ENCODE data around the gene DOHH.

The DOHH gene

DNA sequence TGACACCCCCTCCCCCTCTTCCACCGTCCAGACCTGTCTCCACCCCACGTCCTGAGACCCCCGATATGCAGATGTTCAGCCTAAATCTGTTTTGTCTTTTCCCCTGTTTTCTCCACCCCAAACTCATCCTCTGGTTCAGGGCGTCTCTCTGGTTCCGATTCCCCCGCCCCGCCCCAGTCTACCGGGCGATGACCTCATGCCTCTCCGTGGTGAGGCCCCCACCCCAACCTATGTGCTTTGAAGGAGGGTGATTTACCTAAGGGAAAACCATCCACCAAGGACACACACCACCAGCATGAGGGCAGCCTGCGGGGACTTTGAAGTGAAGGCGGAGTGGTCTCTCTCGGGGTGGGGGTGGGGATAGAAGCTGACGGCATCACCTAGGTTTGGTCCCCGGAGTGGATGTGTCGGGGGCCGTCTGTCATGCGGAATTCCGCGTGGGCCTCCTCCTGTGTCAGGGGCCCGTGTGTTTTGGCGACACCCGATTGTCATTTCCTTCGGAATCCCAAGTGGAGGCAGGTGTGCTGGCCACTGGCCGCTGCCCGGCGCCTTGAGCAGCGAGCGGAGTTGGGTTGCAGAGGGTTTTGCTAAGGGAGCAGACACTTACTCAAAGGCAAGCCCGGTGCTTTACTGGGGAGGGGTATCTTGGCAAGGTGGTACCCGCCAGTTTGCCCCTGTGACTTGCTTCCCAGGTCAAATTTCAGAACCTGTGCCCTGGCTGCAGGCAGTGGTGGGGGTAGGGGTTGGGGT, 7.1 kb upstream of the DOHH start:
- H4K20me1 ChIP-seq (ENCODE audit: insufficient read depth), result no peaks in the 10 kb centered on the region
- H3K27me3 ChIP-seq (ENCODE audit: insufficient read depth, low read depth), result no peaks in the 10 kb centered on the region
- H3K4me3 ChIP-seq (IDR thresholded peaks at IDR 0.05; ENCODE audit: insufficient read depth, low read depth, low read length), result no peak overlapping the region
- H3K36me3 ChIP-seq (ENCODE audit: insufficient read depth), result no peaks in the 10 kb centered on the region
- H3K4me1 ChIP-seq (ENCODE audit: low read depth, poor library complexity, severe bottlenecking), result peaks cover 23% of the 10 kb centered on the region
- peaks cover 37% of the 10 kb centered on the region for H3K79me2 ChIP-seq (ENCODE audit: insufficient read depth, low read depth)
- TF ChIP-seq, protein P1, sequence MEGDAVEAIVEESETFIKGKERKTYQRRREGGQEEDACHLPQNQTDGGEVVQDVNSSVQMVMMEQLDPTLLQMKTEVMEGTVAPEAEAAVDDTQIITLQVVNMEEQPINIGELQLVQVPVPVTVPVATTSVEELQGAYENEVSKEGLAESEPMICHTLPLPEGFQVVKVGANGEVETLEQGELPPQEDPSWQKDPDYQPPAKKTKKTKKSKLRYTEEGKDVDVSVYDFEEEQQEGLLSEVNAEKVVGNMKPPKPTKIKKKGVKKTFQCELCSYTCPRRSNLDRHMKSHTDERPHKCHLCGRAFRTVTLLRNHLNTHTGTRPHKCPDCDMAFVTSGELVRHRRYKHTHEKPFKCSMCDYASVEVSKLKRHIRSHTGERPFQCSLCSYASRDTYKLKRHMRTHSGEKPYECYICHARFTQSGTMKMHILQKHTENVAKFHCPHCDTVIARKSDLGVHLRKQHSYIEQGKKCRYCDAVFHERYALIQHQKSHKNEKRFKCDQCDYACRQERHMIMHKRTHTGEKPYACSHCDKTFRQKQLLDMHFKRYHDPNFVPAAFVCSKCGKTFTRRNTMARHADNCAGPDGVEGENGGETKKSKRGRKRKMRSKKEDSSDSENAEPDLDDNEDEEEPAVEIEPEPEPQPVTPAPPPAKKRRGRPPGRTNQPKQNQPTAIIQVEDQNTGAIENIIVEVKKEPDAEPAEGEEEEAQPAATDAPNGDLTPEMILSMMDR (conservative IDR thresholded peaks at IDR 0.05; ENCODE audit: low read depth, low read length), result no peak
- H3K27ac ChIP-seq, result no peak overlapping the region
- no peak overlapping the region for H2AFZ ChIP-seq (ENCODE audit: low read depth)
- no peak overlapping the region; the same call in 1 of the 2 replicates for H3K9ac ChIP-seq
- H3K4me2 ChIP-seq, result peak overlapping the region; percentile 60

DNA sequence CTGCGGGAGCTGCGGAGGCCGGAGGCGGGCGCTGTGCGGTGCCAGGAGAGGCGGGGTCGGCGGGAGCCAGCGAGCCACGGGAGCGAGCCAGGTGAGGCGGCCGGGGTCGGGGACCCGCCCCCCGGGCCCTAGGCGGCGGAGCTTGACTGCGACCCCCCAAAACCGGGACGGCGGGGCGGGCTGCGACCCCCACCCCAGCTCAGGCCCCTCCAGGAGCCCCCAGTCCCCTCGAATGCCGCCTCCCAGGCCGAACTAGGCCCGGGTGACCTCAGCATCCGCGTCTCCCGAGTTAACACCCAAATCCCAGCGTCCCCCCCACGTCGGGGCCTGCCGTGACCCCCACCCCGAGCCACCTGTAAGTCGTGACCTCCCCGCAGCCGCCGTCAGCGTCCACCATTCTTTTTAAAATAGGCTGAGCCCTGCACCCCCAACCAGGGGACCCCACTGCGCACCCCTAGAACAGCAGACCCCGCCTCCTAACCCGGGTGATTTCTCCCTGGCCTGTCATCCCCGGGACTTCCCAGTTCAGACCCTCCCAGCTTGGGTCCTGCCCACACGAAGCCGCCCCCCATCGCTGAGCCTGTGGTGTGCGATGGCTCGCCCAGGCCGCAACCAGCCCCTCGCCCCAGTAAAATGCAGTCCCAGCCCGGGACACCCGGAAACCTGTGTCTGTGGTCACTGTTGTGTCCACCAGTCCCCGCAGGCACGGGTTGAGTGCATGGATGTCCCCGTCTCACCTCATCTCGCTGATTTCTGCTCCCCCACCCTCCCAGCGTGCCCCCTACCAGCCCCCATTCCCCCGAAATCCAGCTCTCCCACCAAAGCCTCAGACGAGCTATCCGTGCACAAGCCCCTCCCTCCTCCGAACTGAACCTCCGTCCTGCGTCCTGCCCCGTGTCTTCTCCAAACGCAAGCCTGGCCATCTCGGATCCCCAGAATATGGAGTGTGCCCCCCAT, 6.2 kb upstream of the DOHH start:
- no peaks in the 10 kb centered on the region for H3K27me3 ChIP-seq (ENCODE audit: insufficient read depth, low read depth)
- H3K79me2 ChIP-seq (ENCODE audit: insufficient read depth, low read depth), result peaks cover 37% of the 10 kb centered on the region
- H3K4me3 ChIP-seq (IDR thresholded peaks at IDR 0.05; ENCODE audit: insufficient read depth, low read depth, low read length), result no peak overlapping the region
- H3K27ac ChIP-seq, result peak overlapping the region; percentile 32; the same call in 1 of the 2 replicates
- H3K9ac ChIP-seq, result peak overlapping the region; percentile 71; the same call in 1 of the 2 replicates
- H3K4me2 ChIP-seq, result peak overlapping the region; percentile 60
- peak overlapping the region; percentile 34; the same call in 1 of the 2 replicates for H2AFZ ChIP-seq (ENCODE audit: low read depth)
- TF ChIP-seq, protein P1 (conservative IDR thresholded peaks at IDR 0.05; ENCODE audit: low read depth, low read length), result no peak
- H3K36me3 ChIP-seq (ENCODE audit: insufficient read depth), result no peaks in the 10 kb centered on the region
- H3K4me1 ChIP-seq (ENCODE audit: low read depth, poor library complexity, severe bottlenecking), result peaks cover 23% of the 10 kb centered on the region
- H4K20me1 ChIP-seq (ENCODE audit: insufficient read depth), result no peaks in the 10 kb centered on the region

DNA sequence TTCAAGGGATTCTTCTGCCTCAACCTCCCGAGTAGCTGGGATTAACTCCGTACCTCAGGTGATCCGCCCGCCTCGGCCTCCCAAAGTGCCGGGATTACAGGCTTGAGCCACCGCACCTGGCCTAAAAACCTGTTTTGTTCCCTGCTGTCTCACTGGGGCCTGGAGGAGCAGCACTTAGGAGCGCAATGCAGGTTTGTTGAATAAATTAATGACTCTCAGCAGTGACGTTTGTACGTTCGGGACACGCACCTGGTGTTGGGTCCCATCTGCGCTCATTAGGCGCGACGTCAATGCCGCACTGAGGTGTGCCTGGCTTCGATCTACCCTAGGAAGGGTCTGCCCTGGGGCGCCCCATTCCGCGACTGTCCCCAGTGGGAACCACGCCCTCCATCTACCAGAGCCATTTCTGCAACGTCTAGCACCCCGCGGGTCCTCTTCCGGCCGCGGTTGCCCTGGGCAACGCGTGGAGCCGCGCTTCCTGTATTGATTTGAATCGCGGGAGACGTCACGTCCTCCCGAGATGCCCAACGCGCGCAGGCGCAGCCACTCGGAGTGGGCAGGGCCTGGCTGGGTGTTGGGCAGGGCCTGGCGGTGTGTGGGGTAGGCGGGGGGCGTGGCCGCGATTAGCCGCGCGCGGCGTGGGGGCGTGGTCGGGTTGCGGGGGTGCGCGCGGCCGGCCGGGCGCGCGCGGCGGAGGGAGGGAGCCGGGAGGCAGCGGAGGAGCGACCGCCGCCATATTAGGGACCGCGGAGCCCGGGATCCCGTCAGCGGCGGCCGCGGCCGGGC, 5.3 kb upstream of the DOHH start, which contains the start of gene FZR1:
FZR1 (plus strand) TSS at position 714 of the 786 bp plus-strand sequence. CDS start 16,679 bp downstream, outside the sequence.
- Histone ChIP-seq H3K27ac (peak within 1 kb of the TSS; percentile 94), H3K79me2 (ENCODE audit: insufficient read depth, low read depth) (peaks cover 30% of the 10 kb centered on the region), H3K27me3 (ENCODE audit: insufficient read depth, low read depth) (no peaks in the 10 kb centered on the region), H3K4me1 (ENCODE audit: low read depth, poor library complexity, severe bottlenecking) (peaks cover 29% of the 10 kb centered on the region), H3K9ac (peak within 1 kb of the TSS; percentile 84), H3K4me3 (IDR thresholded peaks at IDR 0.05; ENCODE audit: insufficient read depth, low read depth, low read length) (no peak within 1 kb of the TSS), H3K4me2 (peak within 1 kb of the TSS; percentile 67), H2AFZ (ENCODE audit: low read depth) (peak within 1 kb of the TSS; percentile 83), H4K20me1 (ENCODE audit: insufficient read depth) (no peaks in the 10 kb centered on the region), H3K36me3 (ENCODE audit: insufficient read depth) (no peaks in the 10 kb centered on the region)
- TF ChIP-seq, protein P1 (conservative IDR thresholded peaks at IDR 0.05; ENCODE audit: low read depth, low read length), result no peak

DNA sequence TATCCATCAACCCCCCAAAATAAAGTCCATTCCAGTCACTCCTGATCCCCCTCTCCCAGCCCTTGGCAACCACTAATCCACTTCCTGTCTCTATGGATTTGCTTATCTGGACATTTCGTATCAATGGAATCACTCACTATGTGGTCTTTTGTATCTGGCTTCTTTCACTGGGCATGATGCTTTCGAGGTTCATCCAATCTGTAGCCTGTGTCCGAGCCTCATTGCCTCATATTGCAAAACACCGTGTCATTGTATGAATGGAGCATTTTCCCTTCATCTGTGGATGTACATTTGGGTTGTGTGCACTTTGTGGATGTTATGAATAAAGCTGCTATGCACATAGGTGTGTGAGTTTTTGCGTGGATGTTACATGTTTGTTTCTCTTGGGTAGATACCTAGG, 4.3 kb upstream of the DOHH start:
- no peaks in the 10 kb centered on the region for H3K36me3 ChIP-seq (ENCODE audit: insufficient read depth)
- no peaks in the 10 kb centered on the region for H3K27me3 ChIP-seq (ENCODE audit: insufficient read depth, low read depth)
- no peaks in the 10 kb centered on the region for H4K20me1 ChIP-seq (ENCODE audit: insufficient read depth)
- H3K4me3 ChIP-seq (IDR thresholded peaks at IDR 0.05; ENCODE audit: insufficient read depth, low read depth, low read length), result no peak overlapping the region
- peak overlapping the region; percentile 83; the same call in 1 of the 2 replicates for H2AFZ ChIP-seq (ENCODE audit: low read depth)
- H3K9ac ChIP-seq, result no peak overlapping the region; the same call in 1 of the 2 replicates
- peak overlapping the region; percentile 67; the same call in 1 of the 2 replicates for H3K4me2 ChIP-seq
- peak overlapping the region; percentile 94; the same call in 1 of the 2 replicates for H3K27ac ChIP-seq
- H3K4me1 ChIP-seq (ENCODE audit: low read depth, poor library complexity, severe bottlenecking), result peaks cover 30% of the 10 kb centered on the region
- TF ChIP-seq, protein P1 (conservative IDR thresholded peaks at IDR 0.05; ENCODE audit: low read depth, low read length), result no peak
- H3K79me2 ChIP-seq (ENCODE audit: insufficient read depth, low read depth), result peaks cover 27% of the 10 kb centered on the region

Measured in KMS-11 (cell line).